ENCODE data around the gene CCDC146.
"Not testable (repeated sequence)": the region's sequence is repeated elsewhere in the genome, so short reads cannot be mapped to it uniquely, and the experiment has no call there.

The CCDC146 gene, protein sequence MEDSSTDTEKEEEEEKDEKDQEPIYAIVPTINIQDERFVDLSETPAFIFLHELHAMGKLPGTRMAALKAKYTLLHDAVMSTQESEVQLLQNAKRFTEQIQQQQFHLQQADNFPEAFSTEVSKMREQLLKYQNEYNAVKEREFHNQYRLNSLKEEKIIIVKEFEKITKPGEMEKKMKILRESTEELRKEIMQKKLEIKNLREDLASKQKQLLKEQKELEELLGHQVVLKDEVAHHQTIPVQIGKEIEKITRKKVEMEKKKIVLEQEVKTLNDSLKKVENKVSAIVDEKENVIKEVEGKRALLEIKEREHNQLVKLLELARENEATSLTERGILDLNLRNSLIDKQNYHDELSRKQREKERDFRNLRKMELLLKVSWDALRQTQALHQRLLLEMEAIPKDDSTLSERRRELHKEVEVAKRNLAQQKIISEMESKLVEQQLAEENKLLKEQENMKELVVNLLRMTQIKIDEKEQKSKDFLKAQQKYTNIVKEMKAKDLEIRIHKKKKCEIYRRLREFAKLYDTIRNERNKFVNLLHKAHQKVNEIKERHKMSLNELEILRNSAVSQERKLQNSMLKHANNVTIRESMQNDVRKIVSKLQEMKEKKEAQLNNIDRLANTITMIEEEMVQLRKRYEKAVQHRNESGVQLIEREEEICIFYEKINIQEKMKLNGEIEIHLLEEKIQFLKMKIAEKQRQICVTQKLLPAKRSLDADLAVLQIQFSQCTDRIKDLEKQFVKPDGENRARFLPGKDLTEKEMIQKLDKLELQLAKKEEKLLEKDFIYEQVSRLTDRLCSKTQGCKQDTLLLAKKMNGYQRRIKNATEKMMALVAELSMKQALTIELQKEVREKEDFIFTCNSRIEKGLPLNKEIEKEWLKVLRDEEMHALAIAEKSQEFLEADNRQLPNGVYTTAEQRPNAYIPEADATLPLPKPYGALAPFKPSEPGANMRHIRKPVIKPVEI

DNA sequence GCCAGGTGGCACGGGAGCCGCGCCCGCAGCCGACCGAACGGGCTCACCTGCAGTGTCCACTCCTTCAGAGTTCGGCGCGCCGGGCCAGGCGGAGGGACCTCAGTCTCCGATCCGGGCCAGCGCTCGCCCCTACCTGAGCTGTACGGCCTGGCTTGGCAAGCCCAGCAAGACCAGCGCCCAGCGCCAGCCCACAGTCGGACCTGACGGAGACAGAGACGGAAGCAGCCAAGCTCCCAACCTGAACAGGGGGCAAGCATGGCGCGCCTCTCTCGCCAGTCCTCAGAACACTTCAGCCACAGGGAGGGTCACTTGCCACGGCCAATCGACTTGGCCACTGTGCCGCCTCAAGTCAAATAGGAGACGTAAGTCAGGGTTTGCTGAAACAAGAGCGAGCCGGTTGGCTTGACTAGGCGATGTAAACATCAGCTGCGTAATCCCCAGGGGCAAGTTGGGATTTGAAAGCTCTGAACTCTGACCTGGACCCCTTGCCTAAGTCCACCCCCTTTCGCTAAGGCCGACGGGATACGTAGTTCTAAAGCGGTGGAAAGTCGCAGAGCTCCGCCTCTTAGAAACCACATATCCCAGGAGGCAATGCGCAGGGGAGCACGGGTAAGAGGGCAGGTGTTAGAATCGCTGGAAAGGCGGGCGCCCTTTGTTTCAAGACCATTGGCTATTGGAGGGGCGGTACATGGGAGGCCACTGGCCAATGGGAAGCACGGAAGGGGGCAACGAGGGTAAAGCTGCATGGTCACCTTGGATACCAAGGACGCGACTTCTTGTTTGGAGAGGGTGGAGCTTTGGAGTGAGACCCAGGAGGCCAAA lies at the start of gene CCDC146:
TSS of gene CCDC146 (plus strand) at position 756 of the 822 bp plus-strand sequence. CDS start 45,054 bp downstream, outside the sequence.
- H3K27me3 ChIP-seq (ENCODE audit: control insufficient read depth in 2 of 2, insufficient read depth in 2 of 2, low read length in 2 of 2); H3K9me3 ChIP-seq (ENCODE audit: control insufficient read depth in 2 of 2, low read length in 2 of 2); H3K4me1 ChIP-seq (ENCODE audit: control insufficient read depth in 2 of 2, insufficient read depth in 2 of 2, low read length in 2 of 2); H3K36me3 ChIP-seq (ENCODE audit: control insufficient read depth in 2 of 2, insufficient read depth in 2 of 2, low read length in 2 of 2): not testable (repeated sequence)
- H3K4me3 ChIP-seq (ENCODE audit: low read length in 2 of 2): peak within 1 kb of the TSS; percentile 82
- H3K9ac ChIP-seq (ENCODE audit: low read depth in 1 of 2, low read length in 2 of 2): peak within 1 kb of the TSS; percentile 65 to 83
- peak within 1 kb of the TSS; percentile 67 to 72 for H3K27ac ChIP-seq (ENCODE audit: low read depth in 2 of 2, low read length in 2 of 2)

DNA sequence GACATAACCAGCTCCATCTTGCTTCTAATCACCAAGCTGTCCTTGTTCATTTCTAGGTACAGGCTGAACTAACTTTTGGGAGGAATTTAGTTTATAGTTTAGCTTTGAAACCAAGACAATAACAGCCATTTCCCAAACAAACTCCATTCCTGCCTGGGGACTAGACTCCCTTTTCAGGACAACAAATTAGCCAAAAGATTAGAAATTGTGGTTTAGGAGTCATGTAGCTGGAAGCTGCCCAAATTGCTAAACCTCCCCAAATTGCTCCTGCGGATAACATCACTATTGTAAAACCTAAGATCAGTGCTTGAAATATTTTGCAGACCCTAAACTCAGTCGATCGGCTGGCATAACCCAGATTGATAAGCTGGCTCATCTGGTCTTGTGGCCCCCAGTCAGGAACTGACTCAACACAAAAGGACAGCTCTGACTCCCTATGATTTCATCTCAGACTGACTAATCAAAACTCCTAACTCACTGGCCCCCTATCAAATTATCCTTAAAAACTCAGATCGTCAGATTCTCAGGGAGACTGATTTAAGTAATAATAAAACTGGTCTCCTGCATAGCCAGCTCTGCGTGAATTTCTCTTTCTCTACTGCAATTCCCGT lies 47.5 kb upstream of the CCDC146 start:
- H3K4me3 ChIP-seq (ENCODE audit: low read length in 2 of 2); H3K27me3 ChIP-seq (ENCODE audit: control insufficient read depth in 2 of 2, insufficient read depth in 2 of 2, low read length in 2 of 2); H3K9ac ChIP-seq (ENCODE audit: low read depth in 1 of 2, low read length in 2 of 2); H3K27ac ChIP-seq (ENCODE audit: low read depth in 2 of 2, low read length in 2 of 2); H3K4me1 ChIP-seq (ENCODE audit: control insufficient read depth in 2 of 2, insufficient read depth in 2 of 2, low read length in 2 of 2); H3K36me3 ChIP-seq (ENCODE audit: control insufficient read depth in 2 of 2, insufficient read depth in 2 of 2, low read length in 2 of 2); H3K9me3 ChIP-seq (ENCODE audit: control insufficient read depth in 2 of 2, low read length in 2 of 2): not testable (repeated sequence)

DNA sequence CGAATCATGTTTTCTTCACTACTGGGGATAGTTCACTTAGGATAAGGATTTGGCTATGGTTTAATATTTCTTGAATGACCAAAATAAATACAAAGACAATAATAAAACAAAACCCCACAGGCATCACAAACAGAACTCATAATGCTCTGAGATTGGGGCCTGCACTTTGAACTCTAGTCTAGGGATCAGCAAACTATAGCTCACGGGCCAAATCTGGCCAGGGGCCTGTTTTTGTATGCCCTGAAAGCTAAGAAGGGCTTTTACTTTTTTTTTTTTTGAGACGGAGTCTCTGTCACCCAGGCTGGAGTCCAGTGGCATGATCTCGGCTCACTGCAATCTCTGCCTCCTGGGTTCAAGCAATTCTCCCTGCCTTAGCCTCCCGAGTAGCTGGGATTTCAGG lies 45.4 kb upstream of the CCDC146 start:
- not testable (repeated sequence) for H3K27ac ChIP-seq (ENCODE audit: low read depth in 2 of 2, low read length in 2 of 2); H3K9me3 ChIP-seq (ENCODE audit: control insufficient read depth in 2 of 2, low read length in 2 of 2); H3K4me3 ChIP-seq (ENCODE audit: low read length in 2 of 2); H3K27me3 ChIP-seq (ENCODE audit: control insufficient read depth in 2 of 2, insufficient read depth in 2 of 2, low read length in 2 of 2); H3K36me3 ChIP-seq (ENCODE audit: control insufficient read depth in 2 of 2, insufficient read depth in 2 of 2, low read length in 2 of 2); H3K4me1 ChIP-seq (ENCODE audit: control insufficient read depth in 2 of 2, insufficient read depth in 2 of 2, low read length in 2 of 2); H3K9ac ChIP-seq (ENCODE audit: low read depth in 1 of 2, low read length in 2 of 2)

DNA sequence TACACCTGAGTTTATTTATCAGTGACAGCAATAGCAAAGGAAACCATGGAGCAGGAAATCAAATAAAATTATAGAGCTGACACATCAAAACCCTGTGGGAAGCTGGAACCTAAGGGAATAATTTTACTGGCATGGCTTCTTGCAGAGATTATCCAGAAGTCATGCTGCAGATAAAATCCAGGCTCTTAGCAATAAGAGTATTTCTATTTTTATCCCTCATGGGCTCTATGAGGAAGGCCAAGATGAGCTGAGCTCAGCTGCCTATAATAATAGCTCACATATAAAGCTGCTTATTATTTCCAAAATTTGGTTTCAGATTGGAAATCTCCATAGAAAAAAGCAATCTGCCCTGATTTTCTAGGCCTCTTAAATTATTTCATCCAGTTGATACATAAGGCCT lies 43.3 kb upstream of the CCDC146 start:
- not testable (repeated sequence) for H3K36me3 ChIP-seq (ENCODE audit: control insufficient read depth in 2 of 2, insufficient read depth in 2 of 2, low read length in 2 of 2); H3K9me3 ChIP-seq (ENCODE audit: control insufficient read depth in 2 of 2, low read length in 2 of 2); H3K27ac ChIP-seq (ENCODE audit: low read depth in 2 of 2, low read length in 2 of 2); H3K27me3 ChIP-seq (ENCODE audit: control insufficient read depth in 2 of 2, insufficient read depth in 2 of 2, low read length in 2 of 2); H3K9ac ChIP-seq (ENCODE audit: low read depth in 1 of 2, low read length in 2 of 2); H3K4me3 ChIP-seq (ENCODE audit: low read length in 2 of 2); H3K4me1 ChIP-seq (ENCODE audit: control insufficient read depth in 2 of 2, insufficient read depth in 2 of 2, low read length in 2 of 2)

DNA sequence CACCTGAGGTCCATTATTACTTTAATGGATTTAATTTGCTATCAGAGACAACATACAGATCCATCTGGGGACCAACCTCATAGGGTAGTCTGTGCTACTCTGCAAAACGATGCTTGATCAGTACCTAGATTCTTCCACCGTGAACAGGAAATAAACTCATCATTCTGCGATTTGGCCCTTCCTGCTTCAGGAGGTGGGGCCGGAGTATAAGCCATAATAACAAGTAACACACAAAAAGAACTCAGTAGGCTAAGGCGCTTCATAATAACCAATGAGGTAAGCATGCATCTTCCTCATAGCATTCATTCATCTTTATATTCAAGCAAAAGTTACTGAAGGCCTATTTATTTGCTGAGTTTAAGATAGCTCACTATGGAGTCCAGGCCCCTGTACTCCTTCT lies 42.8 kb upstream of the CCDC146 start:
- not testable (repeated sequence) for H3K36me3 ChIP-seq (ENCODE audit: control insufficient read depth in 2 of 2, insufficient read depth in 2 of 2, low read length in 2 of 2)

DNA sequence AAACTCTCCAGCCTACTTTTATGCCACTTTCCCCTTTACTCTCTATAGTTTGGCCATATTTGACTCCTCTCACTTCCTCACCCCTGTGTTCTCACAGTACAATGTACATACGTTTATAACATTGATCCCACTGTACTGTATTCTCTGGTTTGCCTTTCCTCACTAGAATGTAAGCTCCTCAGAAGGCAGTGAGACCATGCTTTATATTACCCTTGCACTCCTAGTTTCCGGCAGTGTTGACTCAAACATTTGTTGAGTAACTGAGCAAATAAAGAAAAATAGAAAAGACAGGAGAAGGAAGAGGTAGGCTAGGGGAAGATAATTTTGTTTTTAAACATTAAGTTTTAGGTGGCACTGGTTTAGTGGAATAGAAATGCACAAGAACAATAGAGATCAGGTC lies 42.2 kb upstream of the CCDC146 start:
- not testable (repeated sequence) for H3K4me1 ChIP-seq (ENCODE audit: control insufficient read depth in 2 of 2, insufficient read depth in 2 of 2, low read length in 2 of 2); H3K27ac ChIP-seq (ENCODE audit: low read depth in 2 of 2, low read length in 2 of 2); H3K27me3 ChIP-seq (ENCODE audit: control insufficient read depth in 2 of 2, insufficient read depth in 2 of 2, low read length in 2 of 2); H3K9ac ChIP-seq (ENCODE audit: low read depth in 1 of 2, low read length in 2 of 2); H3K9me3 ChIP-seq (ENCODE audit: control insufficient read depth in 2 of 2, low read length in 2 of 2); H3K4me3 ChIP-seq (ENCODE audit: low read length in 2 of 2); H3K36me3 ChIP-seq (ENCODE audit: control insufficient read depth in 2 of 2, insufficient read depth in 2 of 2, low read length in 2 of 2)

More for the DNA sequence above, 42.8 kb upstream of the CCDC146 start:
- not testable (repeated sequence) for H3K4me3 ChIP-seq (ENCODE audit: low read length in 2 of 2); H3K9ac ChIP-seq (ENCODE audit: low read depth in 1 of 2, low read length in 2 of 2); H3K27ac ChIP-seq (ENCODE audit: low read depth in 2 of 2, low read length in 2 of 2); H3K27me3 ChIP-seq (ENCODE audit: control insufficient read depth in 2 of 2, insufficient read depth in 2 of 2, low read length in 2 of 2); H3K9me3 ChIP-seq (ENCODE audit: control insufficient read depth in 2 of 2, low read length in 2 of 2); H3K4me1 ChIP-seq (ENCODE audit: control insufficient read depth in 2 of 2, insufficient read depth in 2 of 2, low read length in 2 of 2)

DNA sequence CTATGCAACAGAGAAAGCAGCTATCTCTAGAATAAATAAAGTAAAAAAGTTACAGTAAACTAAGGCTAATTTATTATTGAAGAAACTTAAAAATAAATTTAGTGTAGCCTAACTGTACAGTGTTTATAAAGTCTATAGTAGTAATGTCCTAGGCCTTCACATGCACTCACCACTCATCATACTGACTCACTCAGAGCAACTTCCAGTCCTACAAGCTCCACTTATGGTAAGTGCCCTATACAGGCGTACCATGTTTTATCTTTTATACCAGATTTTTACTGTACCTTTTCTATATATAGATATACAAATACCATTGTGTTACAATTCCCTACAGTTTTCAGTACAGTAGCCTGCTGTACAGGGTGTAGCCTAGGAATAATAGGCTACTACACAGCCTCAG lies 40.2 kb upstream of the CCDC146 start:
- H3K9me3 ChIP-seq (ENCODE audit: control insufficient read depth in 2 of 2, low read length in 2 of 2); H3K9ac ChIP-seq (ENCODE audit: low read depth in 1 of 2, low read length in 2 of 2); H3K4me3 ChIP-seq (ENCODE audit: low read length in 2 of 2); H3K36me3 ChIP-seq (ENCODE audit: control insufficient read depth in 2 of 2, insufficient read depth in 2 of 2, low read length in 2 of 2); H3K27me3 ChIP-seq (ENCODE audit: control insufficient read depth in 2 of 2, insufficient read depth in 2 of 2, low read length in 2 of 2); H3K4me1 ChIP-seq (ENCODE audit: control insufficient read depth in 2 of 2, insufficient read depth in 2 of 2, low read length in 2 of 2); H3K27ac ChIP-seq (ENCODE audit: low read depth in 2 of 2, low read length in 2 of 2): not testable (repeated sequence)

DNA sequence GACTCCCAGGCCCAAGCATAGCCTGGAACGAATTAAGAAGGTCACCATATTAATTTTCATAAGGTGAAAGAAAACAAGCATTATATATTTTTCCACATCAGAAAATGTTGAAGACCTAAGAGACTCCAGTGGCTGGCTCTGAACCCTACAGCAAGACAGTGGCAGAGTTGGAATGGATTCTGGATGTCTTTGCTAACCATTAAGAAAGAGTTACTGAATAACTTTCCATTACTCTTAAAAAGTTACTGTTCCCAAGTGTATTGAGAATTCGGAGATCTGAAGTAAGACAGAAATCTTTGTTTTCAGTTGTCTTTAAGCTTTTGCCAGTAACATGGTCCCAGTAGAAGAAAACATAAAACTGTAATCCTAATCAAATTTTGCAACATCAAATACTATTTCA lies 30.1 kb upstream of the CCDC146 start:
- H3K4me1 ChIP-seq (ENCODE audit: control insufficient read depth in 2 of 2, insufficient read depth in 2 of 2, low read length in 2 of 2); H3K27ac ChIP-seq (ENCODE audit: low read depth in 2 of 2, low read length in 2 of 2); H3K27me3 ChIP-seq (ENCODE audit: control insufficient read depth in 2 of 2, insufficient read depth in 2 of 2, low read length in 2 of 2); H3K9ac ChIP-seq (ENCODE audit: low read depth in 1 of 2, low read length in 2 of 2); H3K4me3 ChIP-seq (ENCODE audit: low read length in 2 of 2); H3K36me3 ChIP-seq (ENCODE audit: control insufficient read depth in 2 of 2, insufficient read depth in 2 of 2, low read length in 2 of 2); H3K9me3 ChIP-seq (ENCODE audit: control insufficient read depth in 2 of 2, low read length in 2 of 2): not testable (repeated sequence)

DNA sequence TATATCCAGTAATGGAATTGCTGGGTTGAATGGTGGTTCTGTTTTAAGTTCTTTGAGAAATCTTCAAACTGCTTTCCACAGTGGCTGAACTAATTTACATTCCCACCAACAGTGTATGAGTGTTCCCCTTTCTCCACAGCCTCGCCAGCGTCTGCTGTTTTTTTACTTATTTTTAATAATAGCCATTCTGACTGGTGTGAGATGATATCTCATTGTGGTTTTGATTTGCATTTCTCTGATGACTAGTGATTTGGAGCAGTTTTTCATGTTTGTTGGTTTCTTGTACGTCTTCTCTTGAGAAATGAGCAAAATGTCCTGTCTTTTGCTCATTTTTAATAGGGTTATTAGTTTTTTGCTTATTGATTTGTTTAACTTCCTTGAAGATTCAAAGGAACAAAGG lies 21.9 kb upstream of the CCDC146 start:
- not testable (repeated sequence) for H3K27me3 ChIP-seq (ENCODE audit: control insufficient read depth in 2 of 2, insufficient read depth in 2 of 2, low read length in 2 of 2); H3K4me3 ChIP-seq (ENCODE audit: low read length in 2 of 2); H3K4me1 ChIP-seq (ENCODE audit: control insufficient read depth in 2 of 2, insufficient read depth in 2 of 2, low read length in 2 of 2); H3K36me3 ChIP-seq (ENCODE audit: control insufficient read depth in 2 of 2, insufficient read depth in 2 of 2, low read length in 2 of 2); H3K27ac ChIP-seq (ENCODE audit: low read depth in 2 of 2, low read length in 2 of 2); H3K9me3 ChIP-seq (ENCODE audit: control insufficient read depth in 2 of 2, low read length in 2 of 2); H3K9ac ChIP-seq (ENCODE audit: low read depth in 1 of 2, low read length in 2 of 2)
